ENCODE data around the gene INSR. TPM values are rescaled to one million over a fixed set of nuclear protein-coding genes. Genes with fewer than 3 reads are reported as not detected.
"Not testable (repeated sequence)": the region's sequence is repeated elsewhere in the genome, so short reads cannot be mapped to it uniquely, and the experiment has no call there.

INSR gene
- polyA plus RNA-seq, 1 donor from 2014 or later = 0.53 TPM

DNA sequence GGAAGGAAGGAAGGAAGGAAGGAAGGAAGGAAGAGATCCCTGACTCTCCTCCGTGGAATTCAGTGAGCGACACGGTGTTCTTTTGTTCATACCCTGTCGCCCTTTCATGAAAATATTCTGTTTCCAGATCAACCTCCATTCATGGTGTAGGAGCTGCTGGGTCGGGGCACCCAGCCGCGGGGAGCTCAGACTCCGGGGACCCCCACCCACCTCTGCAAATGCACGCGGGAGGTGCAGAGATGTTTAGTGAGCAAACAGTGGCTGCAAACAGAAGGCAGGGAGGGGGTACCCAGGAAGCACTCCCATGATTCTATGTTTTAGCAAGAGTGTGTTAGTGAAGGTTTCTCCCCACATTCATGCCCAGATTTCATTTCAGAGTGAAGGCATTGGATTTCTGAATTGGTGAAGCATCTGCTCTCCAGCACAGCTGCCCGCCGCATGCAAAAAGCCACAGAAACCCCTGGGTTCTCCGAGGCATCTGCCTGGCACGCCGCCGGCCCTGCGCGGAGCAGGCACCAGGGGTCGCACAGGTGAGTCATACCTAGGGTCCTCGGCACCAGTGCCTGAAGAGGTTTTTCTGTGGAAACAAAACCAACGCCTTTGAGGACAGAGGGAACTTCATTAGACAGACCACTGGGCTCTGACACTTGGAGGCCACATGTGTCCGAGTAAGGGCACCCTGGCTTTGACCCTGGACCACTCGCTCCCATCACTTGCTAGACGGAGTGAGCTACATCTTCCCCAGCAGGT, 144.1 kb downstream of the INSR start:
- H3K27me3 Mint-ChIP-seq = no peaks in the 10 kb centered on the region
- H3K4me1 Mint-ChIP-seq = peaks cover 0 to 3% (median 0%) of the 10 kb centered on the region in 3 donors
- H3K4me3 Mint-ChIP-seq = no peak overlapping the region
- H3K27ac Mint-ChIP-seq = no peak overlapping the region
- peaks cover 0 to 4% (median 0%) of the 10 kb centered on the region in 3 donors for H3K9me3 Mint-ChIP-seq
- peaks cover 4% of the 10 kb centered on the region for H3K36me3 Mint-ChIP-seq

DNA sequence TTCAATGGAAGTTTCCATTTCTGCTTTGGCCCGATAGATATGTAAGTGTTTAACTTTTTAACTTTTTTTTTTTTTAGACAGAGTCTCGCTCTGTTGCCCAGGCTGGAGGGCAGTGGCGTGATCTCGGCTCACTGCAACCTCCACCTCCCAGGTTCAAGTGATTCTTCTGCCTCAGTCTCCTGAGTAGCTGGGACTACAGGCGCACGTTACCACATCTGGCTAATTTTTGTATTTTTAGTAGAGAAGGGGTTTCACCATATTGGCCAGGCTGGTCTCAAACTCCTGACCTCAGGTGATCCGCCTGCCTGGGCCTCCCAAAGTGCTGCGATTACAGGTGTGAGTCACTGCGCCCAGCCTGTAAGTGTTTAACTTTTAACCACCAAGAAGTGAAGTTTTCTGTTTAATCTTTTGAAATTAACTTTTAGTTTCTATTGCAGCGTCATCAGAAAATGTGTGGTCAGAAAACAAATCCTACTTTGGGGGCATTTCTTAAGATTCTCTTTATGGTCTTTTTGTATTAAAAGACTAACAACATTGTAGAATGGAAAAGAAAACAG, 147.0 kb downstream of the INSR start:
- H3K4me3 Mint-ChIP-seq, H3K36me3 Mint-ChIP-seq, H3K27me3 Mint-ChIP-seq, H3K9me3 Mint-ChIP-seq, H3K4me1 Mint-ChIP-seq, H3K27ac Mint-ChIP-seq: not testable (repeated sequence)

DNA sequence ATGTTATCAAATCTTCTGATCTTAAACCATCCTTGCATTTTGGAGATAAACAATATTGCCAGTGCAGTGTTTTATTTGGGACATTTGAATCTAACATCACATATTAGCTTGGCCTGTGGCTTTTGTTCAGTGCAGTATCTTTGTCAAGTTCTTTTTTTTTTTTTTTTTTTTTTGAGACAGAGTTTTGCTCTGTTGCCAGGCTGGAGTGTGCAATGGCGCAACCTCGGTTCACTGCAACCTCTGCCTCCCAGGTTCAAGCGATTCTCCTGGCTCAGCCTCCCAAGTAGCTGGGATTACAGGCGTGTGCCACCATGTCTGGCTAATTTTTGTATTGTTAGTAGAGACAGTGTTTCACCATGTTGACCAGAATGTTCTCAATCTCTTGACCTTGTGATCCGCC, 148.1 kb downstream of the INSR start:
- H3K4me3 Mint-ChIP-seq, H3K27me3 Mint-ChIP-seq, H3K36me3 Mint-ChIP-seq, H3K4me1 Mint-ChIP-seq, H3K27ac Mint-ChIP-seq, H3K9me3 Mint-ChIP-seq: not testable (repeated sequence)

DNA sequence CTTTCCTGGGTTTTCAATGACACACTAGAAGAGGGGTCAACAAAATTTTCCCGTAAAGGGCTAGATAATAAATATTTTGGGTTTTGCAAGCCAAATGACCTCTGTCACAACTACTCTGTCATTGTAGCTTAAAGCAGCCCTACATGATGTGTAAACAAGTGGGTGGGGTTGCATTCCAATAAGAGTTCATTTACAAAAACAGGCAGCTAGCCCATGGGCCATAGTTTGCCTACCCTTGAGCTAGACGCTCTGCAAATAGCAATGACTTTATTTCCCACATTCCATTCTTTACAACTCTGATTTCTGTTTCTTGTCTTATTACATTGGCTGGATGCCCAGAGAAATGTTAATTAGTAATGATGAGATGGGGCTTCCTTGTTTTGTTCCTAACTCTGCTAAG, 148.7 kb downstream of the INSR start:
- Mint-ChIP-seq H3K9me3 (peaks cover 0 to 4% (median 0%) of the 10 kb centered on the region in 3 donors), H3K27ac (no peak overlapping the region), H3K27me3 (no peaks in the 10 kb centered on the region), H3K4me1 (peaks cover 0 to 3% (median 0%) of the 10 kb centered on the region in 3 donors), H3K4me3 (no peak overlapping the region), H3K36me3 (peaks cover 2% of the 10 kb centered on the region)

DNA sequence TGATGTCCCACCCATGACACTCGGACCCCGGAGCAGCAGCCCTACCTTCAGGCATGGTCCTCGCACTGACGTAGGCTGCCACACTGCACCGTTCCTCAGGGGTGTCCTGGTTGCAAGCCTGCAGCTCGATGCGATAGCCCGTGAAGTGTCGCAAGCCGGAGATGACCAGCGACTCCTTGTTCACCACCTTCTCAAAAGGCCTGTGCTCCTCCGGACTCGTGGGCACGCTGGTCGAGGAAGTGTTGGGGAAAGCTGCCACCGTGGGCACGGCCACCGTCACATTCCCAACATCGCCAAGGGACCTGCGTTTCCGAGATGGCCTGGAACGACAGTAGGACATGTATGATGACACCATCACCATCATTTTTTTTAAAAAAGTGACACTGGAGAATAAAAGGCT, 151.4 kb downstream of the INSR start:
- no peak overlapping the region for H3K4me3 Mint-ChIP-seq
- peaks cover 2% of the 10 kb centered on the region for H3K36me3 Mint-ChIP-seq
- H3K27ac Mint-ChIP-seq = no peak overlapping the region
- H3K9me3 Mint-ChIP-seq = peaks cover 0 to 7% (median 0%) of the 10 kb centered on the region in 3 donors
- H3K4me1 Mint-ChIP-seq = no peaks in the 10 kb centered on the region
- no peaks in the 10 kb centered on the region for H3K27me3 Mint-ChIP-seq

DNA sequence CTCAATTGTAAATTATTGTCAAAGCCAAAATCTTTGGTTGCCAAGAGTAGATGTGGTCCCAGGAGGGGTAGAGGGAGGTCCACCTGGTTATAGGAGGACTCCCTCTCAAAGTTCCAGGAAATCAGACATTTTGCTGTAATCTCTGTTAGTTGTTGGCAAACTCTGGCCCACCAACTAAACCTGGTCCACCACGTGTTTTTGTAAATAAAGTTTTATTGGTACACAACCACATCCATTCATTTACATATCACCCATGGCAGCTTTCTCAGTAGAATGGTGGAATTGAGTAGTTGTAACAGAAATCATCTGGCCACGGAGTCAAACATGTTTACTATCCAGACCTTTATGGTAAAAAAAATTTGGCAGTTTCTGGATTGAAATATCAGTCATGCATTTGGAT, 154.1 kb downstream of the INSR start:
- Mint-ChIP-seq H3K4me1 (no peaks in the 10 kb centered on the region), H3K27ac (no peak overlapping the region), H3K36me3 (peaks cover 3% of the 10 kb centered on the region), H3K4me3 (no peak overlapping the region), H3K27me3 (peaks cover 1% of the 10 kb centered on the region), H3K9me3 (peaks cover 0 to 3% (median 0%) of the 10 kb centered on the region in 3 donors)

DNA sequence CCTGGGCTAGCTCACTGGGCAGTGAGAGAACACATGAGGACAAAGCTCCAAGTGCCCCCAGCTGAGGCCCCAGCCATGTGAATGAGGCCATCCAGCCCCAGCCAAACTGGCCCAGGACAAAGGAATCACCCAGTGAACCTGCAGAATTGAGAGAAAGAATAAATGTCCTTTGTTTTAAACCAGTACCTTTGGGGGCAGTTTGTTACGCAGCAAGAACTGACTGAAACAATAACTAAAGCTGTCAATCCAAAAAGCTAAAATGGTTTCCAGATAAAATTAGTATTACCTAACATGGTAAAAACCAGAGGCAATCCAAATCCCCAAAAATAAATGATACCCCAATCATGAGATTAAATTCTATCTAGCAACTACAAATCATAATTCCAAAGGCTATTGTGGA, 155.1 kb downstream of the INSR start:
- H3K36me3 Mint-ChIP-seq = peaks cover 3% of the 10 kb centered on the region
- no peaks in the 10 kb centered on the region for H3K4me1 Mint-ChIP-seq
- H3K27me3 Mint-ChIP-seq = peaks cover 1% of the 10 kb centered on the region
- H3K27ac Mint-ChIP-seq = peak overlapping the region in 1 of 3 donors; percentile 59
- no peak overlapping the region for H3K4me3 Mint-ChIP-seq
- peaks cover 0 to 3% (median 0%) of the 10 kb centered on the region in 3 donors for H3K9me3 Mint-ChIP-seq

DNA sequence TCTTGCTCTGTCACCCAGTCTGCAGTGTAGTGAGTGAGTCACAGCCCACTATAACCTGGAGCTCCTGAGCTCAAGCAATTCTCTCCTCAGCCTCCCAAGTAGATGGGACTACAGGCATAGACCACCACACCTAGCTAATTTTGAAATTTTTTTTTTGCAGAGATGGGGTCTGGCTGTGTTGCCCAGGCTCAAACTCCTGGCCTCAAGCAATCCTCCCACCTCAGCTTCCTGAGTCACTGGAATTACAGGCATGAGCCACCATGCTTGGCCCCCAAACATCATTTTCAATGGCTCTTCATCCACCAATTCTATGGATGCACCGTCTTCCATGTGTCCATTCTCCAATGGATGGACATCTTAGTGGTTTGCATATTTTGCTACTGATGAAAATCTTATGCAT, 155.8 kb downstream of the INSR start:
- H3K27ac Mint-ChIP-seq = no peak overlapping the region
- peaks cover 3% of the 10 kb centered on the region for H3K36me3 Mint-ChIP-seq
- H3K9me3 Mint-ChIP-seq = peaks cover 0 to 3% (median 0%) of the 10 kb centered on the region in 3 donors
- no peaks in the 10 kb centered on the region for H3K4me1 Mint-ChIP-seq
- H3K27me3 Mint-ChIP-seq = peaks cover 1% of the 10 kb centered on the region
- no peak overlapping the region for H3K4me3 Mint-ChIP-seq

DNA sequence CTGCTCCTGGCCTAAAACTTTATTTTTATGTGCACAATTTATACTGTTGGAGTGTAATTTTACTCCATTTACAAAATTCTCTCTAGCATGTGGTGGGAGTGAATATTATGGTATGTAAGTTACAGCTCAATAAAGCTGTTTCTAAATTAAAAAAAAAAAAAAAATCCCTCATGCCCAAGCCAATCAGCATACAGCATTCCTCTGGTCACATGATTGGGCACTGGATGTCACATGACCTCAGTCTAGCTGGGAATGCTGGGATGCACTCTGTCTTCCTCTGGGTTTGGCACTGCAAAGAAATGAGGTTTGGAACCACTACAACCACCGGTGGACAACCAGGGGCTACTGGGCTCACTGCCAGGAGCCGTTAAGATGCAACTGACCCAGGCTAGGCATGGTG, 157.1 kb downstream of the INSR start:
- no peaks in the 10 kb centered on the region for H3K4me1 Mint-ChIP-seq
- no peak overlapping the region for H3K27ac Mint-ChIP-seq
- H3K27me3 Mint-ChIP-seq = peaks cover 2% of the 10 kb centered on the region
- peaks cover 3% of the 10 kb centered on the region for H3K36me3 Mint-ChIP-seq
- H3K4me3 Mint-ChIP-seq = no peak overlapping the region
- H3K9me3 Mint-ChIP-seq = peaks cover 0 to 3% (median 0%) of the 10 kb centered on the region in 3 donors

DNA sequence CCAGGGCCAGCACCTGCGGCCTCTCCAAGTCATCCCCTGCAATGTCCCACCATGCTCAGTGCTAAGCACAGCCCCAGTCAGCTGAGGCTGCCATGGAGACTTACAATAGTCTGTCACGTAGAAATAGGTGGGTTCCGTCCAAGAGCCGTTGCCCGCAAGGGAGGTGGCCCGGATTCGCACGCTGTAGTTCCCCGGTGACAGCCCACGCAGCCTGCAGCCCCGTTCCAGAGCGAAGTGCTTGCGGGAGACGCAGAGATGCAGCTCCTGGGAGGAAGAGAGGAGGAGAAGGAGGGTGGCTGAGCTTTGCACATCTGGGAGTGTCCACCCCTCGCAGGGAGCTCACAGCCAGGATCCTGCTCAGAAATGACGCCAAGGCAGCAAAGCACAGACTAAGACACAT, 162.2 kb downstream of the INSR start:
- Mint-ChIP-seq H3K27me3 (peaks cover 4% of the 10 kb centered on the region), H3K4me1 (no peaks in the 10 kb centered on the region), H3K27ac (no peak overlapping the region), H3K9me3 (peaks cover 0 to 3% (median 2%) of the 10 kb centered on the region in 3 donors), H3K36me3 (peaks cover 5% of the 10 kb centered on the region), H3K4me3 (no peak overlapping the region)

DNA sequence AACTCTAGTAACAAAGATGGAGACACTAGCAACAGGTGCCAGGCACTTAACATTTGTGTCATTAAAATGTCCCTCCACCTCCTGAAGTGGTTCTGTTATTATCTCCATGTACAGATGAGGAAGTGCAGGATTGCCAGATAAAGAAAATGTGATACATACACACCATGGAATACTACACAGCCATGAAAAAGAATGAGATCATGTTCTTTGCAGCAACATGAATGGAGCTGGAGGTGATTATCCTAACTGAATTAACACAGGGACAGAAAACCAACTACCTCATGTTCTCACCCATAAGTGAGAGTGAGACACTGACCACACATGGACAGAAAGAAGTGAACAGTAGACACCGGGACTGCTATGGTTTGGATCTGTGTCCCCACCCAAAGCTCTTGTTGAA, 164.2 kb downstream of the INSR start:
- H3K9me3 Mint-ChIP-seq = peaks cover 4 to 8% (median 6%) of the 10 kb centered on the region in 3 donors

DNA sequence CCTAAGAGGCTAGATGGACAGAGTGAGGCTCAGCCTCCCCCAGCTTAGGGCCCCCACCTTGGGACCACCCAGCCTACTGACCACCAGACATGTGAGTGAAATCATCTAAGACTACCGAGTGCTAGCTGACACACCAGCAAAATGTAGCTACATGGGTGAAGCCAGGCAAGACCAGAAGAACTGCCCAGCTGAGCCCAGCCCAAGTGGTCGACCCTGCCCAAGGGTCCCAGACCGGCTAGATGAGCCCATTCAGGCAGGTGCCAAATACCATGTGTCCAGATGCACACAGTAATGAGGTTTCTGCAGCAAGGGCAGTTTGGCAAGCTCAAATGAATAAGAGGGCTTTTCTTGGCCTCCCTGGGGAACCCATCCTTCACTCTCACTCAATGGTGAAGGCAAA, 168.1 kb downstream of the INSR start:
- Mint-ChIP-seq H3K27me3 (no peaks in the 10 kb centered on the region), H3K4me3 (no peak overlapping the region), H3K4me1 (no peaks in the 10 kb centered on the region), H3K9me3 (peaks cover 6 to 8% (median 7%) of the 10 kb centered on the region in 3 donors), H3K36me3 (peaks cover 2% of the 10 kb centered on the region), H3K27ac (no peak overlapping the region)

More for the DNA sequence above, 164.2 kb downstream of the INSR start:
- no peaks in the 10 kb centered on the region for H3K4me1 Mint-ChIP-seq
- H3K27me3 Mint-ChIP-seq = peaks cover 3% of the 10 kb centered on the region
- H3K4me3 Mint-ChIP-seq = no peak overlapping the region
- H3K36me3 Mint-ChIP-seq = peaks cover 2% of the 10 kb centered on the region
- no peak overlapping the region for H3K27ac Mint-ChIP-seq

DNA sequence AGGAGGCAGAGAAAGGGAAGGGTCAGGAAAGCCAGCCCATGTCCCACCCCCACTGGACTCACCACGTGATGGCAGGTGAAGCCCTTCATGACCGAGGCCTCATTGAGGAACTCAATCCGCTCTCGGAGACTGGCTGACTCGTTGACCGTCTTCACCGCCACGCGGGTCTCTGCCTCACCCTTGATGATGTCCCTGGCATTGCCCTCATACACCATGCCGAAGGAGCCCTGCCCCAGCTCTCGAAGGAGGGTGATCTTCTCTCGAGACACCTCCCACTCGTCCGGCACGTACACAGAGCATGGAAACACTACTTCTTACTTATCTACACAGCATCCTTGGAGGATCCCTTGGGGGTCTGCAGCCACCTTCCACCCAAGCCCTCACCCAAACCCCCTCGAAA, 169.0 kb downstream of the INSR start:
- H3K27me3 Mint-ChIP-seq = no peaks in the 10 kb centered on the region
- H3K4me1 Mint-ChIP-seq = no peaks in the 10 kb centered on the region
- H3K36me3 Mint-ChIP-seq = no peaks in the 10 kb centered on the region
- H3K9me3 Mint-ChIP-seq = peaks cover 4 to 8% (median 7%) of the 10 kb centered on the region in 3 donors
- peak overlapping the region in 1 of 4 donors; percentile 51 for H3K4me3 Mint-ChIP-seq
- H3K27ac Mint-ChIP-seq = no peak overlapping the region

DNA sequence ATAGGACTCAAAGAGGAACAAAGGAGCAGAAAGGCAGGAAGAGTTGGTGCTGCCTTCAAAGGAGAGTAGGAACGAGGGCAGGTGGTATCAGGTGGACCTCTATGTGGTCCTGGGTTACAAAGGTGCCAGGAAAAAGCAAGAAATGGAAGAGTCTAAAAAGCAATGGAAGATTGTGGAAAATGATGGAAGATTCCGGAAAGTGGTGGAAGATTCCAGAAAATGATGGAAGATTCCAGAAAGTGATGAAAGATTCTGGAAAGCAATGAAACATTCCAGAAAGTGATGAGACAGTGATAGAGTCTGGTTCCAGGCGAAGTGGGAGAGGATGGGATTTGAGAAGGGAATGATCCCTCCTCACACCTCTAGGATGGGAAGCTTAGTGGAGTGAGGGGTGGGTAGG, 169.4 kb downstream of the INSR start:
- Mint-ChIP-seq H3K4me1 (no peaks in the 10 kb centered on the region), H3K27me3 (no peaks in the 10 kb centered on the region), H3K36me3 (no peaks in the 10 kb centered on the region), H3K27ac (no peak overlapping the region), H3K9me3 (peaks cover 4 to 7% (median 4%) of the 10 kb centered on the region in 3 donors), H3K4me3 (peak overlapping the region in 1 of 4 donors; percentile 51)

DNA sequence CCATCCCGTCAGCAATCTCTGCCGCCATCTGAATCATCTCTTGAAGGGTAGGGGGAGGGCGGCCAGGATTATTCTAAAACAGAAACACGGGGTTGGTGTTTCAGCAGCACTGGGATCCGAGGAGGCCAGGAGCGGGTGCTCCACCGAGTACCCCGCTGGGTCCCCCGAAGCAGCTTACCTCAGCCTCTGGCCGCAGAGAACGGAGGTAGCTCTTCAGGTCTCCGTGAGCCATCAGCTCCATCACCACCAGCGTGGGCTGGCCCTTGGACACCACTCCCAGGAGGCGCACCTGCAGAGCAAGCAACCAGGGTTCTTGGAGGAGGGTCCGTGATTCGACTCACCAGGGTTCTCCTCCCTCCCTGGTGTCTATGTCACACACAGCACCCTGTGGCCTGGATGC, 171.5 kb downstream of the INSR start:
- H3K4me3 Mint-ChIP-seq = no peak overlapping the region
- no peaks in the 10 kb centered on the region for H3K36me3 Mint-ChIP-seq
- H3K9me3 Mint-ChIP-seq = peaks cover 4 to 7% (median 4%) of the 10 kb centered on the region in 3 donors
- no peak overlapping the region for H3K27ac Mint-ChIP-seq
- no peaks in the 10 kb centered on the region for H3K27me3 Mint-ChIP-seq
- H3K4me1 Mint-ChIP-seq = no peaks in the 10 kb centered on the region

DNA sequence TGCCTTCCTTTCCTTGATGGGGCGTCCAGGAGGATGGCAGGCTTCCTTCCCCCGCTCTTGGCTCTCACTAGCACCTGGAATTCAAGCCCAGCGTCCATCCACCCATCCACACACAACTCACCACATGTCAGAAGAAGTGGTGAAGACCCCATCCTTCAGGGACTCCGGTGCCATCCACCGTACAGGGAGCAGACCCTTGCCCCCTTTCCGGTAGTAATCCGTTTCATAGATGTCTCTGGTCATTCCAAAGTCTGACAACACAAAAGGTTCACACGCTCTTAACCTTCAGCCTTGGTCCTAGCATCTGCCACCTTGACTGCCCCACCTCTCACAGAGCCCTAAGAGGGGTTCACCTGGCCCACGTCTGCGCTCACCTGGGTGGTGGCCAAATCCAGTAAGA, 173.7 kb downstream of the INSR start:
- Mint-ChIP-seq H3K27ac (no peak overlapping the region), H3K4me3 (no peak overlapping the region), H3K27me3 (no peaks in the 10 kb centered on the region), H3K36me3 (no peaks in the 10 kb centered on the region), H3K4me1 (no peaks in the 10 kb centered on the region), H3K9me3 (peaks cover 0 to 6% (median 2%) of the 10 kb centered on the region in 3 donors)
